ENCODE results near the gene GALNT10. TPM values are rescaled to one million over a fixed set of nuclear protein-coding genes. Genes with fewer than 3 reads are reported as not detected.

Gene GALNT10
- total and polyA plus RNA-seq, 9 of the 15 experiments (the other 6 are each of a cell fraction or from before 2014, with no cell fraction given) = 4.6 to 37.1 (median 13.3) TPM

GRCh38 chr5:154369682-154370081 is 179.1 kb downstream of the GALNT10 start:
- BruUV-seq (replicated peaks) = no TSS peak
- Histone ChIP-seq H3K4me3 (no peak overlapping the region), H3K4me2 (ENCODE audit: insufficient read depth, low read length) (no peak overlapping the region), H3K9me1 (ENCODE audit: control insufficient read depth, insufficient read depth, low read length) (peaks cover 5% of the 10 kb centered on the region), H3K27me3 (ENCODE audit: control insufficient read depth in 2 of 2, insufficient read depth in 2 of 2, low read length in 2 of 2) (no peaks in the 10 kb centered on the region), H3K27ac (ENCODE audit: extremely low read depth, low read depth, low read length) (no peak overlapping the region), H3K79me2 (ENCODE audit: control insufficient read depth, insufficient read depth, low read length) (no peaks in the 10 kb centered on the region), H3K9ac (ENCODE audit: insufficient read depth in 1 of 2, low read depth in 2 of 2, low read length in 2 of 2) (no peak overlapping the region), H3K9me3 (replicated peaks; ENCODE audit: control insufficient read depth, insufficient read depth, low read depth, low read length) (no peaks in the 10 kb centered on the region), H3K4me1 (replicated peaks in 1 of 2; ENCODE audit: control insufficient read depth in 2 of 2, insufficient read depth in 2 of 2, low read length in 2 of 2) (peaks cover 10 to 34% of the 10 kb centered on the region in 2 experiments; a peak in 4 of 5 replicates), H4K20me1 (replicated peaks; ENCODE audit: control insufficient read depth, insufficient read depth, low read length) (no peaks in the 10 kb centered on the region), H3K36me3 (ENCODE audit: control insufficient read depth, insufficient read depth, low read length) (no peaks in the 10 kb centered on the region; the same call in 2 of the 3 replicates), H2AFZ (ENCODE audit: low read depth, low read length) (no peak overlapping the region)
- ChIA-PET CTCF (ENCODE audit: low intra/inter-chr PET ratio) (no interaction called here), POLR2A (interaction anchor here (0.6 to 0.7 kb wide), 2 partner anchors 16 to 629 kb away, joined by 3 to 4 read pairs; no protein-coding TSS in a partner anchor)
- TF ChIP-seq MAFK (IDR thresholded peaks at IDR 0.05; ENCODE audit: low read length) = 0 out of 2 replicates have a peak, but pooled peaks have one; percentile 7
- TF ChIP-seq PHB2 (IDR thresholded peaks at IDR 0.05; ENCODE audit: low read depth) = no peak
- peak; percentile 72 for TF ChIP-seq ZNF316 (IDR thresholded peaks at IDR 0.05)
- peak; percentile 74 for TF ChIP-seq C11orf30 (IDR thresholded peaks at IDR 0.05; ENCODE audit: low read depth)
- TF ChIP-seq NFE2 (IDR thresholded peaks at IDR 0.05; ENCODE audit: low read depth) = peak; percentile 74
- no peak for TF ChIP-seq ZNF318 (IDR thresholded peaks at IDR 0.05; ENCODE audit: borderline replicate concordance in 1 of 2, low read depth in 1 of 2)
- no peak for TF ChIP-seq ZNF707 (CRISPR knock-in tag; conservative IDR thresholded peaks at IDR 0.05)
- peak; percentile 56 for TF ChIP-seq MAFG (tag; conservative IDR thresholded peaks at IDR 0.05)
- 72% methylated on average over 4 of the region's 4 CpGs for WGBS (ENCODE audit: insufficient coverage, low coverage, missing lambda C conversion rate)
- in situ Hi-C loops (cut with MboI) = no loop called here
- DNase-seq (ENCODE audit: extremely low read depth in 1 of 4, low spot score in 3 of 4) = peak; percentile 30 to 42 (median 35)
- ATAC-seq = peak; percentile 32
- intact Hi-C loops (cut with micrococcal nuclease) = no loop called here
- FAIRE-seq = no peak

All from K562 (cell line).